UCSD-AML1 (cell line): ENCODE data around the gene ANKRD10.

Source experiments
- DNase-seq: peaks from one replicate; lab custom pipeline; 2025; ENCODE audit not compliant: unreplicated experiment; lab: John Stamatoyannopoulos, UW

ANKRD10 gene

DNA sequence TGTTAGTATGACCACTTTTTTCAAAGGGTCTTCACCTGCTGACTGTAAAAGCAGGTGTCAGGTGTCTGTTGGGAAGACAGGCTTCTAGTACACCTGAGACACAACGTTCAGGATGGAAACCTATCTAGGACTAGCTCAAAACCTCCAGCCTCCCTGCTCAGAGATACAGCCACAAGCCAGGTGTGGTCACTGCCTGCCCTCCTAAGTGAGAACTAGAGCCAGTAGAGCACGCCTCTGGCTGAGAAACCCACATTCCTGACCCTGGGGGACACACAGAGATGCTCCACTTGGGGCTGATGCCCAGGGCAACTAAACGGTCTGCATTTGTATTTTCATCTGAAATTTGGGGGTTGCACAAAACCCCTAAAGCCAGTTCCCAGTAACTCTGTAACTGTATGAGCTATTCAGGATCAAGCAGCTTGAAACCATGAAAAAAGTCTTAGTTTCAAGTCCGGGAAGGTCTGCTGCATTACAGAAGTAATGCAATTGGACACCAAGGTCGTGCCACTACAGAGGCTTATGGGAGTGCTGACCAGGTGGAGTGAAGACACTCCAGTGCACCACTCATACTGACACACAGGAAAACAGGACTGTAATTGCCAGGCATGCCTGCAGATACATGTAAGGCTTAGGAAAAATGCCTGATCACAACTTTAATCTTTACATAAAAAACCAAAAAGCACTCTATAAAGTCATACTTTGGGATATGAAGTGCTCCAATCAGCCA is 27.8 kb downstream of the ANKRD10 start:
- no peak for DNase-seq

DNA sequence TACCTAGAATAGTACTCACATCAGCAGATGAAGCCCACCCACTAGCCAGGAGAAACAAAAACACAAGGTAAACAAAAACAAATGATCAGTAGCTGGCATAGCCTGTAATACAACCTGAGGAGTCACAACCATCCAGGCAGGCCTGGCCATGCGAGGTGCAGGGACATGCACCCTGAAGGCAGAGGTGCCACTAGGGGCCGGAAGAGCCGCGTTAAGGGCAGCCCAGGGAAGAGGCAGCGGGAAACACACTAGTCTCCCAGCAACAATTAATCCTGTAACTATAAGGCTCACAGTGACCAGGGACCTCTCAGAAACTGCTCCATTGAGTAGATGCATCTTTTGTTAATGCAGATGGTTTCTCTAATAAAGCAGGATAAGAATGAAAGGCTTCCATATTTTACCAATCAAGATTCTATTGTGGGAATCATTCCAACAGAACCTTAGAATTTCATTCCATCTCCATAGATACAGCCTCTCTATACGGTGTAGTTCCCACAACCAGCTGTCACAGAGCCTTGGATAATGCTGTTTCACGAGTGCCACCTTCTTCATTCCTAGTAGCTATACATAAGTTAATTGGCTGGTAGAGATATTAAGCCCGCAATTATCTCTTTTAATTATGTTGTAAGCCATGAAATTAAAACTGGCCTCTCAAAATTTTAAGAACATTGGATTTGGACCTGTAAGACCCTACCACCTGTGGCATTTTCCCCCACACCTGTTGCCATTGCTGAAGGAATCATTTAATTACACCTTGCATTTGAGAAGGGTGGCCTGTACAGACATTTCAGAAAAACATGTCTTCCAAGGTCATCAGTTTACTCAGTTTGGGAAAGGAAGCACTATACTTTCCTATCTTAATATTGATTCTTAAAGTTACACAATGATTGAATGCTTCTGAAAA is 28.7 kb downstream of the ANKRD10 start:
- DNase-seq = no peak

DNA sequence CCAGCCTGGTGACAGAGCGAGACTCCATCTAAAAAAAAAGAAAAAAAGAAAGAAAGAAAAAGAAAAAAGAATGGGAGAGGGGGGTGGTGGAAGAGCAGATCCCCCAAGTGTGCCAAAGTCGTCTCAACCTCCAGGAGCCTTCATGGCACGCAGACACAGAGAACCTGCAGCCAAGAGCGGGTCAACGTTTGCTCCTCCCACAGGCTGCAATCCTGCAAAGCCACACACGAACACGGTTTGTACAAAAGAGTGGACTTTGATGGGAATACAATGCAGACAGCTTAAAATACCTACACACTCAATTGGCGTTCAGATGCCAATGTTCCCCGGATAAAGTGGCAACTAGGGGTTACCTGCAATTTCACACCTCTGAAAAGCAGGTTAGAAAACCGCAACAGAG is 29.4 kb downstream of the ANKRD10 start:
- no peak for DNase-seq

- DNase-seq = no peak
Measured at GRCh38 chr13:110884517-110884916, 30.4 kb downstream of the ANKRD10 start.

GRCh38 chr13:110883542-110883941 is 31.3 kb downstream of the ANKRD10 start:
- DNase-seq = no peak

DNA sequence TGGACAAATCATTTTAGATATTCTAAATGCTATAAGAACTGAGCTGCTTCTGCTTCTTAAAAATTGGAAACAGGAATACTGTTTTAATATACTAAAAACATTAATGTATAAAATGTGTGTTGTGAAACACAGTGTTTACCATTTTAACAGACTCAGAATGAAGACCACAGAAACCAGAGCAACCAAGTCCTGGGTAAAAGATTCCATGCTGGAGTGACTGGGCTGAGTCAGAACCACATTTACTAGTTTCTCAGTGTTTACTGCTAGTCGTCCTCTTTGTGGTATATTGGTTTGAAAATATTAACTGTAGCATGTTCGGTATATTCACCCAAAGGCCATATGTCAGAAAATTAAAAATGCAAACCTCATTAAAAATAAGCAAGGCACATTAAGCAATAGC is 31.9 kb downstream of the ANKRD10 start:
- DNase-seq = no peak

- DNase-seq = no peak
Measured at GRCh38 chr13:110881839-110882627, 32.8 kb downstream of the ANKRD10 start.

DNA sequence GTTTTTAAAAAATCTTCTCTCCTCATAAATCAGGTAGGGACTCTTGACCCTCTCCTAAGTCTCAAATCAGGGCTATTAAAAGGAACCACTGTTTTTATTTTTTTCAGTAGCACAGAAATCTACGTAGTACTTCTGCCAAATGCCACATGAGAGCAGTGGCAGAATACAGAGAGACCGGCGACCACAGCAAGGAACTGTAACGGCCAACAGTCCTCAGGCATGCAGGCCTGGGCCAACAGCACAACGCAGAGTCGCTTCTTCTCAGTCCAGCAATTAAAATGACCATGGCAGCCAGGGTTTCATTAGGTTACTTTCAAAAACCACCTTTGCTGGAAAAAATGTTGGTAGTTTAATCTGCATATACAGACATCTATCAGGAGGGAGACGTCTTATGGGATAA is 34.2 kb downstream of the ANKRD10 start:
- DNase-seq = no peak

GRCh38 chr13:110879482-110879881 is 35.4 kb downstream of the ANKRD10 start:
- no peak for DNase-seq

DNA sequence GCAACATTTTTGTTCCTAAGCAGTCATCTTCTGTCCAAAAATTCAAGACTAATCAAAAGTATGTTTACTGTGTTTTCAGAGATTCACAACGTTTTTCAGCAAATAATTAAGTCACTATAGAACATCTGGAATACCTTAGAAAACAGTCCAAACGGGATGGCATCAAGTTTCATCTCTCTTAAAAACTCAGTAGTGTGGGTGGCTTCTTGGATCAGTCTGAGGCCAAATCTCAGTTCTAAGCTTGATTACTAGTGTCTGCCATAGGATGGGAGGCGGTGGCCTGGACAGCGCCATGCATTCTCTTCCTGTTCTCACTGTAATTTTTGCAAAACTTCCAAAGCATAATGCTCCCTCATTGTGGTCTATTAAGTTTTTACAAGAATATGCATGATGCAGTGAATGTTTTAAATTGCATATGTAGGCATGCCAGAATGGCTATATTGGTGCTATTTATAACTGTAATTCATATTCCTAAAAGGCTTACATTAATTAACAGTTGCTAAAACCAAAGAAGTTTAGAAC is 37.1 kb downstream of the ANKRD10 start:
- no peak for DNase-seq

GRCh38 chr13:110876609-110877008 is 38.3 kb downstream of the ANKRD10 start:
- no peak for DNase-seq

GRCh38 chr13:110875241-110875640 is 39.6 kb downstream of the ANKRD10 start:
- DNase-seq = no peak

DNA sequence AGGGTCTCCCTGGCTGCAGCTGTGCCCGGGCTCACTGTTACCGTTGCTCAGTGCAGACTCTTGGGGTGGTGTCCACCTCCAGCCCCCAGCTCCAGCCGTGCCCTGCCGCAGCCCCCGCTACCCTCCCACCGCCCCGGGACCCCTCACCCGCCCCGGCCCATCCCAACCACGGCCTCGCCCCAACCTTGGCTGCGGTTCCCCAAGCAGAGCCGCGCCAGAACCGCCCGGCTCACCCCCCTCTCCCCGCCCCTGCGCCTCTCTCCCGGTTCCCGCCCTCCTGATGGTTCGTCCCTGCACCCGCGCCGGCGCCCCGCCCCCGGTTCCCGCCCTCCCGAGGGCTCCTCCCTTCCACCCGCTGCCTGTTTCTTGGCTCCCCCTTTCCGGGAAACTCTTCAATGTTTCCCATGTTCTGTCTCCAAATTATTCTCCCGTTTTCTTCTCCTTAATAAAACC is 40.3 kb downstream of the ANKRD10 start:
- peak; percentile 60 for DNase-seq

GRCh38 chr13:110873639-110874507 is 41.0 kb downstream of the ANKRD10 start:
- DNase-seq = no peak

- no peak for DNase-seq
Measured at GRCh38 chr13:110872768-110873638, 41.9 kb downstream of the ANKRD10 start.

DNA sequence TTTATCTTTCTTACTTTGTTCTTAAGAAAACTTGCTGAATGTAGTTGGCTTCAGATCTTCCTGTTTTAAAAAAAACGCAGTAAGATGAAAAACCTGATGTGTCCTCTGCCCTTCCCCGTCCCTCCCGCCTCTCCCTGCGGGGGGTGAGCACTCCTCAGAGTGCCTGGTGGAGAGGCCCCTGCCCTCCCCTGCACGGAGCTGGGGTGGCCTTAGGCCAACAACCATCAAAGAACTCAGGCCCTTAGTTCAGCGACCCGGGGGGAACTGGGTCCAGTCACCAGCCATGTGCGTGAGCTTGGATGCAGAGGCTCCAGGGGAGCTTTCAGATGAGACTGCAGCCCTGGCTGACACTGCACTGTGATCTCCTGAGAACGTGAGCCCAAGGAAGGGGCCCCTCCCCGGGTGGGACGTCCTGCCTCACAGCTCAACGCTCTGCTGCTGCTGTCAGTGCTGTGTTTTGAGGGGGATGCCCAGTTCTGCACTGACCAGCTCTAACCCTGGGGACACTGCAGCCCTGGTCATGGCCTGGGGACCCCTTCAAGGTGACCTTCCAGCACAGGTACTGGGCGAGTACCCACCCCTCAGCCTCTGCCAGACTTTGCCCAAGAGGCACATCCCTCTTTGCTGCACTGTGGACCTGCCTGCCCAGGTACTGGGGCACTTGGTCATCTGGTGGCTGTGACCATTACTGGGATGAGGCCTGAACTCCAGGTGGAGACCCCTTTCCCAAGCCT is 42.7 kb downstream of the ANKRD10 start:
- DNase-seq = no peak

DNA sequence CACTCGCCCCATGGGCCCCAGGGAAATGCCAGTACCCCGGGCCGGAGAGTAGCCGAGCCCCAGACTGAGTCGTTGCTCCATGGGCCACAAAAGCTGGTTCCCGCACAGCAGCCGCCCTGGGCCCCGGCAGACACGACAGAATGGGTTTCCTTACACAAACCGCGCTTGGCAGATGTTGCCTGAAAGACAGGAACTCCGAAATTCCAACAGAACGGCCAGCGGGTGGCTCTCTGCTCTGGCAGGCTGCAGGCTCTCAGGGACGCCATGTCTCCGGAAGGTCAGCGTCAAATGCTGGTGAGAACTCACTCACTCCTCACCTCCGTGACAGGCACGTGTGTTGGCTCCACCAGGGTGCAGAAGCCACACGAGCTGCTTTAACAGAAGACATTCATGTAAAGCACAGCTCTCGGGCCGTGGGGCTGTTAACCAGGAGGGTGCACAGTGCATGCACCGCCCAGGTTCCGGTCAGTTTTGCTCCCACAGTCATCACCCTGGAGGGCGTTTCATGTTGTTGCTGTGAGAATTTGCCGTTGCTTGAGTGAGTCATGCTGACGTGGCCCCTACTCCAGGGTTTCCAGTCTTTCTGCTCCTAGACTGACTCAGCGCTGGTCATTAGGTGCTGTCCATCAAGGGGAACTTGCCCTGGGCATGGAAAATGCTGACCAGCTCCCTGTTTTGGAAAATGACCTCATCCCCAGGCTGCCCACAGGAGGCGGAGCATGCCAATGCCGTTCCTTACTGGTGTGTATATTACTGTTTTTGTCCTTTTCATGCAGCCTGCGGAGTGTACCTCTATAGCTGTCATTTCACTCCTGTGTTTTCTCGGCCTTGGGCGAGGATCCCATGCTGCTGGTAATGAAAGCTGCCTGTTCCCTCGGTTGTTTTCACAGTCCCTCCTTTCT is 44.8 kb downstream of the ANKRD10 start:
- DNase-seq = peak; percentile 65
